ENCODE measurements around the gene CELF3. TPM values are rescaled to one million over a fixed set of nuclear protein-coding genes. Genes with fewer than 3 reads are reported as not detected.

The CELF3 gene
- total and polyA plus RNA-seq, 2 experiments from 2014 or later = 0.31 to 0.58 TPM

GRCh38 chr1:151741516-151741915 is 24.9 kb upstream of the CELF3 start:
- Histone ChIP-seq H3K4me3 (no peak overlapping the region), H3K36me3 (ENCODE audit: insufficient read depth) (peaks cover 5% of the 10 kb centered on the region; the same call in 1 of the 2 replicates), H3K27me3 (ENCODE audit: insufficient read depth) (no peaks in the 10 kb centered on the region), H3K27ac (ENCODE audit: low read depth) (no peak overlapping the region), H3K9me2 (ENCODE audit: insufficient read depth) (no peaks in the 10 kb centered on the region), H3K4me2 (no peak overlapping the region), H4K20me1 (replicated peaks; ENCODE audit: insufficient read depth) (no peaks in the 10 kb centered on the region), H3K79me2 (replicated peaks; ENCODE audit: insufficient read depth) (no peaks in the 10 kb centered on the region), H3F3A (replicated peaks; ENCODE audit: low read depth) (no peaks in the 10 kb centered on the region), H2AFZ (no peak overlapping the region), H3K4me1 (ENCODE audit: insufficient read depth) (no peaks in the 10 kb centered on the region)
- H3K36me3 Mint-ChIP-seq (ENCODE audit: low read depth) = peaks cover 15% of the 10 kb centered on the region
- H3K9me3 Mint-ChIP-seq = peaks cover 30% of the 10 kb centered on the region
- no peak overlapping the region for H3K4me3 Mint-ChIP-seq
- no peak for DNase-seq (ENCODE audit: low spot score)
- peaks cover 9% of the 10 kb centered on the region; the same call in 2 of the 3 replicates for H3K4me1 Mint-ChIP-seq
- TF ChIP-seq STAT1 (IDR thresholded peaks at IDR 0.05; ENCODE audit: unreplicated experiment) (no peak), CREB1 (CRISPR knock-in tag; IDR thresholded peaks at IDR 0.05; ENCODE audit: low read depth) (no peak), NANOG (IDR thresholded peaks at IDR 0.05; ENCODE audit: borderline replicate concordance) (no peak), ZNF331 (CRISPR knock-in tag; IDR thresholded peaks at IDR 0.05; ENCODE audit: low read depth) (no peak), ZNF462 (CRISPR knock-in tag; IDR thresholded peaks at IDR 0.05) (no peak), POLR2AphosphoS5 (IDR thresholded peaks at IDR 0.05; ENCODE audit: low read depth) (no peak), EZH2 (IDR thresholded peaks at IDR 0.05; ENCODE audit: low read depth, unreplicated experiment) (no peak), CTCF (conservative IDR thresholded peaks at IDR 0.05; ENCODE audit: low read depth in 2 of 2) (no peak), REST (IDR thresholded peaks at IDR 0.05; ENCODE audit: unreplicated experiment) (no peak), EZH2phosphoT487 (IDR thresholded peaks at IDR 0.05; ENCODE audit: unreplicated experiment) (no peak), JUNB (IDR thresholded peaks at IDR 0.05; ENCODE audit: unreplicated experiment) (no peak), ZNF114 (CRISPR knock-in tag; IDR thresholded peaks at IDR 0.05) (no peak), ETS1 (IDR thresholded peaks at IDR 0.05) (no peak)
- peaks cover 9% of the 10 kb centered on the region for H3K27me3 Mint-ChIP-seq (ENCODE audit: insufficient read depth, low read depth, poor library complexity)
- ATAC-seq = no peak
- no peak overlapping the region for H3K27ac Mint-ChIP-seq
